Activated CD4-positive, CD25-positive, alpha-beta regulatory T cell treated with anti-CD3 and anti-CD28 coated beads, Interleukin-2, amount 50 U/mL, for 24 hours (primary cell): ENCODE results near the gene KAZALD1.
"Not testable (repeated sequence)": the region's sequence is repeated elsewhere in the genome, so short reads cannot be mapped to it uniquely, and the experiment has no call there.

Source experiments
- ATAC-seq, 2 donors: fragments of 150-1000 bp; cut with Tn5 transposase; one replicate each; pipeline ENCODE4 v1.10.0; 2021; ENCODE audit warnings: mild to moderate bottlenecking in 1 of 2, moderate library complexity in 1 of 2

The KAZALD1 gene

GRCh38 chr10:101030496-101031127, 31.2 kb upstream of the KAZALD1 start:
- no peak for ATAC-seq

GRCh38 chr10:101031128-101031795, 30.5 kb upstream of the KAZALD1 start, which contains the start of the genes PDZD7 and SFXN3:
Gene PDZD7 (minus strand): TSS chr10:101031129. CDS start chr10:101030219, 910 bp downstream.
Gene SFXN3 (plus strand): TSS chr10:101031234. CDS start chr10:101034695, 3,461 bp downstream.
- peak; percentile 88 to 91 for ATAC-seq

DNA sequence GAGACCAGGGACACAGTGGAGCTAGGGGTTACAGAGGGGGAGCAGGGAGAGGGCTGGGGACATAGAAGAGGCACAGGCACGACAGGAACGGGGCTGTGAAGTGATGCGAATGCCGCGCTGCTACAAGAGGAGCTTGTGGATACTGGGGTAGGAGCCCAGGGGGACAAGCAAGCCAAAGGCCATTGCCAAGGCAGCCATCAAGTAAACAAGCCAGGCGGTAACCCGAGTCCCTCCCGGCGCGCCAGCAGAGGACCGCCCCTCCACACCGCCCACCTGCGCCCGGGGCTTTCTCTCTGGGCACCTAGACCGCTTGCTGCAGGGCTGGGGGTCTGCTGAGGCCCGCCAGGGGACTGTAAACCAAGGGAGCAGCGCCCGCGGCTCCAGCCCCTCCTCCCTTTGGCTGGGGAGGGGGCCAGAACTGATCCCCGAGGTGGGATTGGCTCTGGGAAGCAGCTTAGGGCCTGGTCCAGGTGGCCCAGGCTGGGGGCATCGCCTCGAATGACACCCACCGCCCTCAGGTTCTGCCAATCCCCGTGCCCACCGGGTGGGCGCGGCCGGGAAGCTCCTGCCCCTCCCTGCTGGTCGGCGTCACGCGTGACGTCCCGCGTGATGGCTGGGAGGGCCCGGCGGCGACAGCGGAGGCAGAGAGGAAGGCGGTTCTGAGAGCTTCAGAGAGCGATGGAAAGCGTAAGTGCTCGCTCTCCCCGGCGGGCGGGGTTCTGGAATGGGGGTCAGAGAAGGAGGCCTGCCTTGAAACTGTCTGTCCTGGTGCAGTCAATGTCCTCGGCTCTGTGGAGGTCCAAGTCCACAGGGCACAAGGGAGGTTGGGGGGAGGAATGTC, 29.8 kb upstream of the KAZALD1 start:
- peak; percentile 44 to 52 for ATAC-seq

GRCh38 chr10:101032637-101033224, 29.1 kb upstream of the KAZALD1 start:
- ATAC-seq, result peak; percentile 44 to 49

GRCh38 chr10:101033276-101033675, 28.5 kb upstream of the KAZALD1 start:
- ATAC-seq, result no peak

- not testable (repeated sequence) for ATAC-seq
Observed at GRCh38 chr10:101034404-101034803, 27.4 kb upstream of the KAZALD1 start.

DNA sequence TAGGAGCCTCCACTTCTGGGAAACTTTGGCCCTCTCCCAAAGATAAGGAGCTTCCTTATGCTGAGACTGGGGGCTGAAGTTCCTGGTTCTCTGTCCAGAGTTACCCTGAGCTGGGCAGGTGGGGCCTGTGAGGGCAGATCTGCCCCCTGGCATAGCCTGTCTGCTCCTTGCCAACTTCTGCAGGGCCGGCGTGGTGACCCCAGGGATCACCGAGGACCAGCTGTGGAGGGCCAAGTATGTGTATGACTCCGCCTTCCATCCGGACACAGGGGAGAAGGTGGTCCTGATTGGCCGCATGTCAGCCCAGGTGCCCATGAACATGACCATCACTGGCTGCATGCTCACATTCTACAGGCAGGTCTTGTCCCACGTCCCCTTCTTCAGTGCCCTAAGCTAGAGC, 26.5 kb upstream of the KAZALD1 start:
- ATAC-seq, result no peak

DNA sequence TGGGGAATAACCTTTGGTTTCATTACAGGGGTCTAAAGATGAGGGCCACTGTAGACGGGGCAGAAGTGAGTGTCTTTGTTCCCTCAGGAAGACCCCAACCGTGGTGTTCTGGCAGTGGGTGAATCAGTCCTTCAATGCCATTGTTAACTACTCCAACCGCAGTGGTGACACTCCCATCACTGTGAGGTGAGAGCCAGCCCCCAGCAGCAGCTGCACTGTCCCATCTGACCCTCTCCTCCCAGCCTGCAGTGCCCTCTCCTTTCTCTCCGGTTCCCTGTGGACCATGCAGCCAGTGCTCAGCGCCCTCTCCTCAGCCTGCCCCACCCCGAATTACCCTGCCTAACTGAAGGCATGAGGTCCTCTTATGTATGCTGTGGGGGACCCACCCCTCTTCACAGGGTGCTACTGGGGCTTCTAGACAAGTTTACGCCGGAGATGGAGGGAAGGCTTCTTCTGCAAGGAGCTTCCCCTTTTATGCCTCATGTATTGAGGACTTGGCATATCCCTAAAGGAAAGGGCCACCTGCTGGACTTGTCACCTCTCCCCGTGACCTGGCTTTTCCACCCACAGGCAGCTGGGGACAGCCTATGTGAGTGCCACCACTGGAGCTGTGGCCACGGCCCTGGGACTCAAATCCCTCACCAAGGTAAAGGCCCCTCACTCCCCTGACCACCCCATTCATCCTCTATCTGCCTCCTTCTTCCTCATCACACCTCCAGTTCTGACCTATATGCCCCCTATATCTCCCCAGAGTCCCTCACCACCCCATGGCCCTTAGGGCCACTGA, 25.7 kb upstream of the KAZALD1 start:
- ATAC-seq, result no peak

DNA sequence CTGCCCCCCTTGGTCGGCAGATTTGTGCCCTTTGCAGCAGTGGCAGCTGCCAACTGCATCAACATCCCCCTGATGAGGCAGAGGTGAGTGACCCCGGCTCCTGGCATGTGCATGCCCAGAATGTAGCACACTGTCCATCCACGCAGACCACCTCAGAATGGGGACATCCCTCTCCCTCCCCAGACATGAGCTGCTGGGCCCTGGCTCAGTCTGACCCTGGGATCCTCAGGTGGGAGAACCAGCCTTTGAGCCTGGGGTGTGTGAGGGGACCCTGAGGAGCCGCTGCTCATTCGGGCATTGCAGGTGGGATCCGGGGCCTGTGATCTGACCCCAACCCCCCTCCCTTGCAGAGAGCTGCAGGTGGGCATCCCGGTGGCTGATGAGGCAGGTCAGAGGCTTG, 25.1 kb upstream of the KAZALD1 start:
- ATAC-seq, result no peak

DNA sequence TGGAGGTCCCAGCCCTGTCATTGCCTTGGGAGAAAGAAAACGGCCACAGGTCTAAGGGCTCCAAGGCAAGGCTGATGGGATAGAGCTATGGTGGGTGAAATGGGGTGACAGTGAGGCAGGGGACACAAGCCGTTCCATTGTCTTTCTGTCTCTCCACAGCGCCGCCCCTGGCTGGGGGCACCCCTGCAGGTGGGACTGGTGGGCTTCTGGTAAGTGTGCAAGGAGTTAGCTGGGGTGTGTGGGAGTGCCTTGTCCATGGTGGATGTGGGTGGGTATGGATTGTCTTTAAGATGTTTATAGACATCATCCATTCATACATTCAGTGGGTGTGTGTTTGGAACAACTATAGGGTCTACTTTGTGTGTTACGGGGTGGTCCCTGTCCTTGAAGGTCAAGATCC, 23.3 kb upstream of the KAZALD1 start:
- no peak for ATAC-seq

- ATAC-seq, result no peak
Observed at GRCh38 chr10:101040061-101040460, 21.7 kb upstream of the KAZALD1 start.

DNA sequence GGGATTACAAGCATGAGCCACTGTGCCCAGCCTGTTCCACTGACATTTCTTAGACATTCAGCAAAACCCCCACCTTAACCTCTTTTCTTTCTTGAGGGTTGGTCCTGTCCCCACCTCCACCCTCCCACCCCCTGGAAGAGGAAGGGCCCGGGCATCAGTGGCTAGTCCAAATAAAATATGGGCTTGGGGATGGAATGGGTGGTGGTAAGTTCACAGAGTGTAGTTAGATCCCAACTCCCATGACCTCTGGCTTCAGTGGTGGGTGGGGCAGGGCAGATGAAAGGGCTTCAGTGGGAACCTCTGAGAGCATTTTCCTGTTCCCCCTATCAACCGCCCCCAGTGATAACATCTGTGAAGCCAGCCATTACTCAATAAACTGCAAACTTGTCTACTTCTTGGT, 20.9 kb upstream of the KAZALD1 start:
- no peak for ATAC-seq

DNA sequence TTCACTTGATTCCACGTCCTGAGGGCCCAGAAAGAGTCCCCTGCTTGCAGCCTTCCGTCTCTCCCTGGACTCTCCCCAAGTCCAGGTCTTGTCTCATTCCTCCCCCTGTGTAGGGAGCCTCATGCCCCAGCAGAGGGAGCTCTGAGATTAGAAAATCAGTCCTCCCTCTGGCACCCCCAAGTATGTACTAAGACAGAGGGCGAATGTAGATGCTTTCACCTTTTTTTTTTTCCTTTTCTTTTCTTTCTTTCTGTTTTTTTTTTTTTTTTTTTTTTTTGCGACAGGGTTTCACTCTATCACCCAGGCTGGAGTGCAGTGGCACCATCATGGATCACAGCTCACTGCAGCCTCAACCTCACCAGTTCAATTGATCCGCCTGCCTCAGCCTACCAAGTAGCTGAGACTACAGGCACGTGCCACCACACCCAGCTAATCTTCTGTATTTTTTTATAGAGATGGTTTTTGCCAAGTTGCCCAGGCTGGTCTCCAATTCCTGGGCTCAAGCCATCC, 20.5 kb upstream of the KAZALD1 start:
- peak; percentile 81 to 84 for ATAC-seq

GRCh38 chr10:101042118-101042517, 19.7 kb upstream of the KAZALD1 start:
- ATAC-seq, result no peak

GRCh38 chr10:101042667-101043362, 19.0 kb upstream of the KAZALD1 start:
- peak; percentile 94 to 96 for ATAC-seq

GRCh38 chr10:101043363-101043707, 18.5 kb upstream of the KAZALD1 start:
- ATAC-seq, result no peak

- ATAC-seq, result no peak
Observed at GRCh38 chr10:101044117-101044516, 17.7 kb upstream of the KAZALD1 start.

DNA sequence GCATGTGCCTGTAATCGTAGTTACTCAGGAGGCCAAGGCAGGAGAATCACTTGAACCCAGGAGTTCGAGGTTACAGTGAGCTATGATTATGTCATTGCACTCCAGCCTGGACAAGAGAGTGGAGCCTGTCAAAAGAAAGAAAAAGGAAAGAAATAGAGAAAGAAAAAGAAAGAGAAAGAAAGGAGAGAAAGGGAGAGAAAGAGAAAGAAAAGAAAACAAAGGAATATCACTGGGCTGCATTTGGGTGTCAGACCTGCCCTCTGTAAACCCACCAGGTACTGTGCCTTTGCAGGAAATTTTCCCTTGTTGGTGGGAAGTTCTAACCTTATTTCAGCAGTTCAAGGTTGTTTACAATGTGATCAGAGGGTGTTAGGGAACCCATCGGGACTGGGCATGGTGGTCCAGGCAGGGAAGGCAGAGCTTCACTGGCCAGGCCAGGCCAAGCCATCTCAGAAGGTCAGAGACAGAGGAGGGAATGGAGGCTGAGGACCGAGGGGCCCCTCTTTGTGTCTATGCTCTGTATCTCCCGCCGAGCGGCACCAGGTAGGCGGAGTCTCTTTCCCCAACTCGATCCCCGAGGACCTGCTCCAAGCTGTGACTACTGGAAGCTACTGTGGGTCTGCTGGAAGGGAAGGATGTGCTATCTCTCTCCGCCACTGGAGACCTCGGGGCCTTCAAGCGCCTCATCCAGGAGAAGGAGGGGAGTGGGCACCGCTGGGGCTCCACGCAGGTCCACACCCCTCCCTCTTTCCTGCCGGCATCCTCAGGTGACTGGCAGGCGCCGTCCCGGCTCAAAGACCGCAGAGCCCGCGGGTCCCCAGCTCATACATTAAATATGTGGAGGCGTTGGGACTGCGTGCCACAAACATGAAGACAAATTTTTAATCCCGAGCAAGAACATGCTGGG, 15.2 kb upstream of the KAZALD1 start:
- no peak for ATAC-seq

GRCh38 chr10:101047268-101047667, 14.5 kb upstream of the KAZALD1 start:
- ATAC-seq, result no peak
